Mucosa of stomach (tissue), 1 donor: ENCODE data around the gene PRSS3.
"Not testable (repeated sequence)": the region's sequence is repeated elsewhere in the genome, so short reads cannot be mapped to it uniquely, and the experiment has no call there.

Experiments
- H3K27me3 ChIP-seq: one replicate; pipeline ENCODE4 v1.7.0; 2013; ENCODE audit warnings: mild to moderate bottlenecking, low read length; ENCODE audit not compliant: control insufficient read depth, insufficient read depth
- H3K36me3 ChIP-seq: one replicate; pipeline ENCODE4 v1.7.0; 2013; ENCODE audit warnings: low read length; ENCODE audit not compliant: control insufficient read depth, insufficient read depth
- H3K4me1 ChIP-seq: one replicate; pipeline ENCODE4 v1.7.0; 2013; ENCODE audit warnings: mild to moderate bottlenecking, low read length; ENCODE audit not compliant: control insufficient read depth, insufficient read depth
- H3K4me3 ChIP-seq: one replicate; pipeline ENCODE4 v1.7.0; 2013; ENCODE audit warnings: low read length
- H3K9ac ChIP-seq: one replicate; pipeline ENCODE4 v1.7.0; 2013; ENCODE audit warnings: mild to moderate bottlenecking, low read length, moderate library complexity
- H3K9me3 ChIP-seq: one replicate; pipeline ENCODE4 v1.7.0; 2013; ENCODE audit warnings: mild to moderate bottlenecking, low read length, moderate library complexity; ENCODE audit not compliant: control insufficient read depth
- donor health status: Pancreatic carcinoma.

The PRSS3 gene

DNA sequence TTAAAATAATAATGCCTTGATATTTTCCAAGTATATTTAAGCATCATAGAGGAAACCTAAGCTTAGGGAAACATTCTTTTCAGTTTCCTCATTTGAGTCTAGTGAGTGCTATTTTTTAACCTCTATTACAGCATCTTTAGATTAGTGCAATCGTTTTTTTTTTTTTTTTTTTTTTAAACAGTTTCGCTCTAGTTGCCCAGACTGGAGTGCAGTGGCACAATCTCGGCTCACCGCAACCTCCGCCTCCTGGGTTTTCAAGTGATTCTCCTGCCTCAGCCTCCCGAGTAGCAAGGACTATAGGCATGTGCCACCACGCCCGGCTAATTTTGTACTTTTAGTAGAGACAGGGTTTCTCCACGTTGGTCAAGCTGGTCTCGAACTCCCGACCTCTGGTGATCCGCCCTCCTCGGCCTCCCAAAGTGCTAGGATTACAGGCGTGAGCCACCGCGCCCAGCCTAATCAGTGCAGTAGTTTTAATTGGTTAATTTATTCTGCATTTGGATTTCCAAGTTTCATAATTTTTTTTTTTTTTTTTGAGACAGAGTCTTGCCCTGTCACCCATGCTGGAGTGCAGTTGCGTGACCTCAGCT, 34.4 kb downstream of the PRSS3 start:
- not testable (repeated sequence) for H3K9me3 ChIP-seq, H3K36me3 ChIP-seq, H3K4me1 ChIP-seq, H3K4me3 ChIP-seq, H3K27me3 ChIP-seq, H3K9ac ChIP-seq

- no peak overlapping the region for H3K4me3 ChIP-seq
- H3K9ac ChIP-seq, result no peak overlapping the region
- no peaks in the 10 kb centered on the region for H3K36me3 ChIP-seq
- peaks cover 22% of the 10 kb centered on the region for H3K4me1 ChIP-seq
- no peaks in the 10 kb centered on the region for H3K9me3 ChIP-seq
- no peaks in the 10 kb centered on the region for H3K27me3 ChIP-seq
These were observed 40.4 kb downstream of the PRSS3 start for GRCh38 chr9:33835625-33836260.

DNA sequence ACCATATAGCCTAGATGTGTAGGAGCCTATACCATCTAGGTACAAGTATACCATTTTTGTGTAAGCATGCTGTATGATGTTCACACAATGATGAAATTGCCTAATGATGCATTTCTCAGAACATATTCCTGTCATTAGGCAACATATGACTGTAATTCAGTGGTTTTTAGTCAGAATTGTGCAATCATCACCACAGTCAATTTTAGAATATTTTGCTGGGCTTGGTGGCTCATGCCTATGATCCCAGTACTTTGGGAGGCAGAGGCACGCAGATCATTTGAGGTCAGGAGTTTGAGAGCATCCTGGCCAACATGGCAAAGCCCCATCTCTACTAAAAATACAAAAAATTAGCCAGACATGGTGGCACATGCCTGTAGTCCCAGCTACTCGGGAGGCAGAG, 40.9 kb downstream of the PRSS3 start:
- not testable (repeated sequence) for H3K27me3 ChIP-seq, H3K4me3 ChIP-seq, H3K9me3 ChIP-seq, H3K36me3 ChIP-seq, H3K9ac ChIP-seq
- H3K4me1 ChIP-seq, result peaks cover 22% of the 10 kb centered on the region

DNA sequence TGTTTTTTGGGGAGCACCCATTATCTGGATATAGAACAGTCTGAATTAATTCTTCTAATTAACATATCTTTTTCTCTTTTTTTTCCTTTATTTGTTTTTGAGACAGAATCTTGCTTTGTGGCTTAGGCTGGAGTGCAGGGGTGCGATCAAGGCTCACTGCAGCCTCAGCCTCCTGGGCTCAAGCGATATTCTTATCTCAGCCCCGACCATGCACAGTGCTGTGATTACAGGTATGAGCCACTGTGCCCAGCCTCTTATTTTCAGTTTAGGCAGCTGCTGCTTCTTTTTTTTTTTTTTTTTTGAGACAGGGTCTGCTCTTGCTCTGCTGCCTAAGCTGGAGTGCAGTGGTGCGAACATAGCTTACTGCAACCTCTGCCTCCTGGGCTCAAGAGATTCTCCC, 41.8 kb downstream of the PRSS3 start:
- Histone ChIP-seq H3K4me3 (no peak overlapping the region), H3K9ac (no peak overlapping the region), H3K9me3 (no peaks in the 10 kb centered on the region), H3K4me1 (peaks cover 22% of the 10 kb centered on the region), H3K36me3 (no peaks in the 10 kb centered on the region), H3K27me3 (no peaks in the 10 kb centered on the region)

DNA sequence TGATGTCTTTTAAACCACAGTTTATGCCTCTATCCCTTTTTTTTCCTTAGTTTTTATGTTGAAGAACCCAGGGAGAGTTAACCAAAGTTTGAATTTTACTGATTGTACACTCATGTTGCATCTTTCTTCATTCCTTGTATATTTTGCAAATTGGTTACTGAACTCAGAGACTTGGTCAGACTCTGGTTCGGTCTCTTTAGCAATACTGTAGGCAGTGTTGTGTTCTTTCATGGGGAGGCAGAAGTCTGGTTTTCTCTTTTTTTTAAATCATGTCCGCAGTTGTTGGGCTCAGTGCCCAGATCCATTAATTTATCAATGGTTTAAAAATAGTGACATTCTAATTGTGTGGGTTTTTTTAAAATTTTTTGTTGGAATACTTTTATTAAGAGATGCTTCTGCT, 45.0 kb downstream of the PRSS3 start:
- no peaks in the 10 kb centered on the region for H3K9me3 ChIP-seq
- H3K27me3 ChIP-seq, result no peaks in the 10 kb centered on the region
- no peak overlapping the region for H3K9ac ChIP-seq
- H3K4me3 ChIP-seq, result no peak overlapping the region
- H3K36me3 ChIP-seq, result no peaks in the 10 kb centered on the region
- peaks cover 19% of the 10 kb centered on the region for H3K4me1 ChIP-seq

DNA sequence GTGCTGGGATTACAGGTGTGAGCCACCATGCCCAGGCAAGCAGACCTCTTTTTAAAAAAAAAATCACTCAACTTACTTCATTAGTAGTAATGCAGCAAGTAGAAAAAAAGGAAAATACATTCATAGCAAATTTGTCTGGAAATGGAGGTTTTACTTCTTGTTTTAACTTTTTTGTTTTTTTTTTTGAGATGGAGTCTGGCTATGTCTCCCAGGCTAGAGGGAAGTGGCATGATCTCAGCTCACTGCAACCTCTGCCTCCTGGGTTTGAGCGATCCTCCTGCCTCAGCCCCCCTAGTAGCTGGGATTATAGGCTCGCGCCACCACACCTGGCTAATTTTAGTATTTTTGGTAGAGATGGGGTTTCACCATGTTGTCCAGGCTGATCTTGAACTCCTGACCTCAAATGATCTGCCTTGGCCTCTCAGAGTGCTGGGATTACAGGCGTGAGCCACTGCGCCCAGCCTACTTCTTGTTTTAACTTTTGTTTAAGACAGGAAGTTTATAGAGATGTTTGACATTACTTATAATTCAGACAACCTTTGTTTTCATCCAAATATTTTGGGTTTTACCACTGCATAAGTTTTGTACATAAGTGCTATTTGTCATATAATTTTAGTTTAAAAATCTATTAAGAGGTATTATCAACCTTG, 48.1 kb downstream of the PRSS3 start:
- Histone ChIP-seq H3K27me3 (no peaks in the 10 kb centered on the region), H3K9me3 (no peaks in the 10 kb centered on the region), H3K4me3 (no peak overlapping the region), H3K4me1 (peaks cover 9% of the 10 kb centered on the region), H3K9ac (no peak overlapping the region), H3K36me3 (no peaks in the 10 kb centered on the region)

GRCh38 chr9:33846231-33846630, 50.9 kb downstream of the PRSS3 start:
- Histone ChIP-seq H3K9me3 (no peaks in the 10 kb centered on the region), H3K9ac (no peak overlapping the region), H3K4me1 (peaks cover 27% of the 10 kb centered on the region), H3K27me3 (no peaks in the 10 kb centered on the region), H3K4me3 (no peak overlapping the region), H3K36me3 (no peaks in the 10 kb centered on the region)

DNA sequence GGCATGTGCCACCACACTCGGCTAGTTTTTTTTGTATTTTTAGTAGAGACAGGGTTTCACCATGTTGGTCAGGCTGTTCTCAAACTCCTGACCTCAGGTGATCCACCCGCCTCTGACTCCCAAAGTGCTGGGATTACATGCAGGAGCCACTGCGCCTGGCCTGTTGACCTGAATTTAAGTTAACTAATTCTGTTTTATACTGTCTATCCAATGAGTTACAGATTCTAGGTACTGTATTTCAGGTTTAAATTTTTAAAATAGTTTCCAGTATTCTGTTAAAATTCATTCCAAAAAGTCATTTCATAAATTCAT, 52.5 kb downstream of the PRSS3 start:
- not testable (repeated sequence) for H3K9me3 ChIP-seq, H3K27me3 ChIP-seq, H3K4me3 ChIP-seq, H3K36me3 ChIP-seq, H3K9ac ChIP-seq
- peaks cover 40% of the 10 kb centered on the region for H3K4me1 ChIP-seq
